Heart right ventricle (tissue), 16 donors: Measurements from ENCODE around the gene MEF2C. TPM values are rescaled to one million over a fixed set of nuclear protein-coding genes. Genes with fewer than 3 reads are reported as not detected.

Source experiments
- ATAC-seq, 8 donors: fragments of 200-7000 bp; cut with Tn5 transposase; one replicate each; pipeline ENCODE4 v1.9.1; 2020; ENCODE audit warnings: mild to moderate bottlenecking in 8 of 8, moderate library complexity in 8 of 8, moderate number of reproducible peaks in 1 of 8
- DNase-seq, 2 donors: peaks; one replicate each; pipeline ENCODE4 v3.0.0-alpha.2; 2020
- H3K27ac ChIP-seq, 10 donors: fragments of 200-600 bp; sonication (generic) in 2 of 10; one replicate each; pipeline versions ENCODE4 v1.5.0 to v1.8.0; 2020 to 2022; ENCODE audit warnings: mild to moderate bottlenecking in 3 of 10
- H3K27me3 ChIP-seq, 7 donors: fragments of 200-600 bp; one replicate each; pipeline ENCODE4 v1.8.0; 2021 to 2022; ENCODE audit warnings: mild to moderate bottlenecking in 2 of 7
- H3K36me3 ChIP-seq, 9 donors: fragments of 200-600 bp; sonication (generic) in 1 of 9; one replicate each; pipeline versions ENCODE4 v1.5.0 to v1.8.0; 2020 to 2022; ENCODE audit warnings: mild to moderate bottlenecking in 2 of 9
- H3K4me1 ChIP-seq, 9 donors: fragments of 200-600 bp; sonication (generic) in 1 of 9; one replicate each; pipeline versions ENCODE4 v1.5.0 to v1.8.0; 2020 to 2022; ENCODE audit warnings: mild to moderate bottlenecking in 4 of 9
- H3K4me3 ChIP-seq, 10 donors: fragments of 200-600 bp; sonication (generic) in 2 of 10; one replicate each; pipeline versions ENCODE4 v1.5.0 to v1.8.0; 2020 to 2022; ENCODE audit warnings: mild to moderate bottlenecking in 7 of 10, moderate library complexity in 2 of 10
- H3K9me3 ChIP-seq, 11 donors: fragments of 200-600 bp in 10 of 11; sonication (generic) in 2 of 11; one replicate each; pipeline versions ENCODE4 v1.5.0 to v1.8.0; 2013 to 2022; ENCODE audit warnings: mild to moderate bottlenecking in 2 of 11, control low read depth in 1 of 11, moderate library complexity in 1 of 11
- CTCF ChIP-seq, 9 donors: fragments of 200-600 bp; sonication (generic) in 2 of 9; IDR thresholded peaks; one replicate each; pipeline versions ENCODE4 v1.5.0 to v1.8.0; 2021 to 2022; ENCODE audit warnings: antibody characterized with exemption in 9 of 9, mild to moderate bottlenecking in 5 of 9, moderate library complexity in 1 of 9
- WGBS, 2 donors: extraction: QIAGEN DNeasy Blood & Tissue Kit; methylation state at CpG; one replicate each; pipeline ENCODE4 v1.1.7; 2013; ENCODE audit warnings: inconsistent platforms in 1 of 2; 5-methylcytosine and 5-hydroxymethylcytosine counted together
- intact Hi-C, 10 donors: fragments of 100-400 bp; cut with DNase I; formaldehyde crosslinking; loops; one replicate each; pipeline versions ENCODE4 v1.11.1 to v1.14.2; 2022
- polyA plus RNA-seq, 2 donors: library from polyadenylated mRNA; stranded (reverse); fragments of 200-250 nt; gene quantifications; one replicate each; pipeline ENCODE4 v1.2.3, GENCODE V29; 2013
- total RNA-seq, 10 donors: library from RNA; stranded (reverse); fragmentation: NEBNext Ultra II Directional in 3 of 10; extraction: Animal tissue kit (Norgen Biotek cat#: 25700) in 3 of 10; gene quantifications; one replicate each; pipeline versions ENCODE4 v1.2.1 to v1.2.4, GENCODE V29; 2021 to 2023
- donor health status: Arrhythmogenic right ventricular cardiomyopathy.
- donor health status: ischemic (EF 13 %, LVEDD 7.1; RV severe dilation, severe dysfunction).
- donor health status: healthy with polysubstance abuse.
- donor health status: DM: no; HTN: yes; CAD: no.
- donor health status: DM: no; HTN: no; CAD: no.
- donor health status: ischemic (EF 25% LVEDD 6.9; RV normal size, moderate dysfunction).
- donor health status: ischemic (EF 25% LVEDD 5.7; RV mildly dilated, moderate dysfunction).
- donor health status: healthy.
- donor health status: DM: yes; HTN: yes; CAD: no.
- donor health status: Ischemic cardiomyopathy.
- donor health status: ischemic (EF 35%, LVEDD 5.7; RV mildly dilated, moderate dysfunction).
- donor health status: nonischemic (EF 11% LVEDD 7.7; RV severe dilation, severe dysfunction).
- donor health status: DM: yes; HTN: yes; CAD: no.
- donor health status: PGD.
- donor health status: ischemic (EF 29% LVEDD 5.4; RV normal size, mild dysfunction).
- donor health status: nonischemic (EF 23%, LVEDD 6.1; RV moderate dilation, normal function).

Gene MEF2C
- total and polyA plus RNA-seq, 12 donors, result 11.2 to 88.7 (median 66.3) TPM

- 91 to 100% methylated on average over 1 of the region's 1 CpG for WGBS, 2 donors
- intact Hi-C loops, result no loop called here
- no peaks in the 10 kb centered on the region for H3K9me3 ChIP-seq
- DNase-seq, result no peak
- peaks cover 0 to 5% (median 0%) of the 10 kb centered on the region in 7 donors for H3K27me3 ChIP-seq
- no peak overlapping the region for H3K27ac ChIP-seq
- TF ChIP-seq CTCF (IDR thresholded peaks at IDR 0.05), result no peak
- no peaks in the 10 kb centered on the region for H3K4me1 ChIP-seq
- no peak overlapping the region for H3K4me3 ChIP-seq
- H3K36me3 ChIP-seq, result no peaks in the 10 kb centered on the region
- ATAC-seq, result no peak
These were observed 175.0 kb downstream of the MEF2C start for GRCh38 chr5:88708021-88708420.

GRCh38 chr5:88707216-88707965 is 175.6 kb downstream of the MEF2C start:
- DNase-seq, result no peak
- no peak for TF ChIP-seq CTCF (IDR thresholded peaks at IDR 0.05)
- no peaks in the 10 kb centered on the region for H3K4me1 ChIP-seq
- no peak overlapping the region for H3K4me3 ChIP-seq
- H3K27ac ChIP-seq, result no peak overlapping the region
- no peaks in the 10 kb centered on the region for H3K36me3 ChIP-seq
- WGBS, 2 donors, result 68 to 94% methylated on average over 4 of the region's 4 CpGs
- intact Hi-C loops, result no loop called here
- no peaks in the 10 kb centered on the region for H3K9me3 ChIP-seq
- H3K27me3 ChIP-seq, result peaks cover 0 to 5% (median 0%) of the 10 kb centered on the region in 7 donors
- ATAC-seq, result no peak

- DNase-seq (no peak), ATAC-seq (no peak)
- no peak for TF ChIP-seq CTCF (IDR thresholded peaks at IDR 0.05)
- Histone ChIP-seq H3K4me3 (no peak overlapping the region), H3K27ac (no peak overlapping the region), H3K27me3 (peaks cover 0 to 47% (median 33%) of the 10 kb centered on the region in 7 donors), H3K36me3 (no peaks in the 10 kb centered on the region), H3K9me3 (no peaks in the 10 kb centered on the region), H3K4me1 (no peaks in the 10 kb centered on the region)
- 67 to 70% methylated on average over 4 of the region's 4 CpGs for WGBS, 2 donors
- intact Hi-C loops, result no loop called here
These were observed 180.7 kb downstream of the MEF2C start for GRCh38 chr5:88702332-88702731.

DNA sequence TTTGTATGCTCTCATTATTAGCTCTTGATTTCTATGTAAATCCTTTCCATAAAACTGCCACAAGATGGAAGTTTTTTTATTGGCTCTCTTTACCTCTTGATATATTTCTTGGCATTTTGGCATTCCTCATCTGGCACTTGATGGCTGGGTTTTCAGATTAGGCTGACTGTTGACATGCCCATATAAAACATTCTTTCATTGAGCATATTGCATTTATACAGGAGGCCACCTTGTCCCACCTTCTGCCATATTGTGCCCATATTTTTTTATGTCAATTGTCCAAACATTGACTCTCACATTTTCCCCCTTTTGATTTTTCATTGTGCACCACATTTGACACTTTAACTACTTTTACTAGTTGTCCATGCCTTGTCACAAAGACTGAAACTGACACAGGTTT is 182.9 kb downstream of the MEF2C start:
- DNase-seq (no peak), ATAC-seq (no peak)
- H3K9me3 ChIP-seq, result no peaks in the 10 kb centered on the region
- intact Hi-C loops, result no loop called here
- H3K4me3 ChIP-seq, result no peak overlapping the region
- TF ChIP-seq CTCF (IDR thresholded peaks at IDR 0.05), result no peak
- peaks cover 0 to 69% (median 55%) of the 10 kb centered on the region in 7 donors for H3K27me3 ChIP-seq
- H3K4me1 ChIP-seq, result peaks cover 0 to 4% (median 0%) of the 10 kb centered on the region in 9 donors
- no peak overlapping the region for H3K27ac ChIP-seq
- H3K36me3 ChIP-seq, result no peaks in the 10 kb centered on the region
